ENCODE measurements around the gene DPYSL3. TPM values are rescaled to one million over a fixed set of nuclear protein-coding genes. Genes with fewer than 3 reads are reported as not detected.

Gene DPYSL3
- total RNA-seq, 4 donors from 2014 or later: 175 to 475 (median 290) TPM

GRCh38 chr5:147346006-147346561 is 163.8 kb downstream of the DPYSL3 start:
- WGBS, 2 donors (ENCODE audit: low coverage in 1 of 2): 75 to 78% methylated on average over 3 to 5 of the region's 5 CpGs
- Histone ChIP-seq H3K9me3 (no peaks in the 10 kb centered on the region), H3K27me3 (no peaks in the 10 kb centered on the region), H3K4me3 (no peak overlapping the region), H3K4me1 (no peaks in the 10 kb centered on the region), H3K36me3 (no peaks in the 10 kb centered on the region), H3K27ac (no peak overlapping the region)
- no peak for TF ChIP-seq CTCF (IDR thresholded peaks at IDR 0.05)
- no peak for ATAC-seq

- WGBS, 2 donors (ENCODE audit: low coverage in 1 of 2): 10 to 15% methylated on average over 1 of the region's 1 CpG
- Histone ChIP-seq H3K27ac (no peak overlapping the region), H3K36me3 (no peaks in the 10 kb centered on the region), H3K4me3 (no peak overlapping the region), H3K4me1 (no peaks in the 10 kb centered on the region), H3K27me3 (no peaks in the 10 kb centered on the region), H3K9me3 (no peaks in the 10 kb centered on the region)
- no peak for TF ChIP-seq CTCF (IDR thresholded peaks at IDR 0.05)
- TF ChIP-seq POLR2A (IDR thresholded peaks at IDR 0.05): no peak
- no peak for TF ChIP-seq POLR2AphosphoS5 (IDR thresholded peaks at IDR 0.05)
- ATAC-seq: no peak
Measured at GRCh38 chr5:147344861-147345260, 165.0 kb downstream of the DPYSL3 start.

DNA sequence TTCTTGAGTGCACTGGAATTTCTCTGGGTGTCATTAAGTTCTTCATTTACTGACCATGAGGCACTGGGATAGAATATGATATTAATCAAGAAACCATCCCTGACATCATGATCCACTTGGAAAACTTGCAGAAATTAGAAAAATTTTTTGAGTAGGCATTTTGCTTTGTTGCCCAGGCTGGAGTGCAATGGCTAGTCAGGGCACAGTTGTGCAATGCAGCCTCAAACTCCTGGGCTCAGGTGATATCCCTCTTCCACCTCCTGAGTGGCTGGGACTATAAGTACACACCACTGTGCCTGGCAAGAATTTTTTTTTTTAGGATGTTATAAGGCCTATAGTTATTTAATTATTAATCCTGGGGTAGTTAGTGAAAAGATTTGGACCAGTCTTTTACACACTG is 168.5 kb downstream of the DPYSL3 start:
- no peaks in the 10 kb centered on the region for H3K27me3 ChIP-seq
- H3K36me3 ChIP-seq: no peaks in the 10 kb centered on the region
- no peak for TF ChIP-seq POLR2AphosphoS5 (IDR thresholded peaks at IDR 0.05)
- TF ChIP-seq POLR2A (IDR thresholded peaks at IDR 0.05): no peak
- TF ChIP-seq EP300 (IDR thresholded peaks at IDR 0.05): no peak
- no peak for TF ChIP-seq CTCF (IDR thresholded peaks at IDR 0.05)
- H3K4me1 ChIP-seq: no peaks in the 10 kb centered on the region
- no peak overlapping the region for H3K27ac ChIP-seq
- no peak overlapping the region for H3K4me3 ChIP-seq
- peaks cover 0 to 8% (median 0%) of the 10 kb centered on the region in 3 donors for H3K9me3 ChIP-seq
- no peak for ATAC-seq

GRCh38 chr5:147340941-147341340 is 168.9 kb downstream of the DPYSL3 start:
- Histone ChIP-seq H3K36me3 (no peaks in the 10 kb centered on the region), H3K4me1 (no peaks in the 10 kb centered on the region), H3K27ac (no peak overlapping the region), H3K9me3 (peaks cover 0 to 8% (median 0%) of the 10 kb centered on the region in 3 donors), H3K27me3 (no peaks in the 10 kb centered on the region), H3K4me3 (no peak overlapping the region)
- TF ChIP-seq POLR2AphosphoS5 (IDR thresholded peaks at IDR 0.05): no peak
- TF ChIP-seq POLR2A (IDR thresholded peaks at IDR 0.05): no peak
- no peak for TF ChIP-seq CTCF (IDR thresholded peaks at IDR 0.05)
- TF ChIP-seq EP300 (IDR thresholded peaks at IDR 0.05): no peak
- WGBS, 2 donors (ENCODE audit: low coverage in 1 of 2): 100% methylated on average over 1 of the region's 1 CpG
- no peak for ATAC-seq

Small RNA genes lying within 50 kb of the gene (small RNA-seq; reads per million reads assigned to genes)
- 0 reads per million in 4 donors for gene AC011373.1

Data from gastroesophageal sphincter (tissue), 4 donors.